HG02973 (cell line): ENCODE data around the gene MMD2.

Source experiments
- ATAC-seq: cut with Tn5 transposase; IDR thresholded peaks from one replicate; pipeline ENCODE4 v1.9.1; 2021; ENCODE audit warnings: moderate library complexity; ENCODE audit not compliant: unreplicated experiment

The MMD2 gene

DNA sequence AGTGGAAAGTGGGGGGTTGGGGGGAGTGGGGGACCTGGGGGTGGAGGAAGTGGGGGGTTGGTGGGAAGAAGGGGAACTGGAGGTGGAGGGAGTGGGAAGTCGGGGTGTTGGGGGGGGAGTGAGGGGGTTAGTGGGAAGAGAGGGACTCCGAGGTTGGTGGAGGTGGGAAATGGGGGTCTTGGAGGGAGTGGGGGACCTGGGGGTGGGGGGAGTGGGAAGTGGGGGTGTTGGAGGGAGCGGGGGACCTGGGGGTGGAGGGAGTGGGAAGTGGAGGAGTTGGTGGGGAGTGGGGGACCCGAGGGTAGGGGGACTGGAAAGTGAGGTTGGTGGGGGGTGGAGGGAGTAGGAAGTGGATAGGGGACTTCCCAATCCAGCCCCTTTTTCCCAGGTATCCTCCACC is 906 bp upstream of the MMD2 start:
- ATAC-seq, result no peak

GRCh38 chr7:4959306-4959705 is 319 bp upstream of the MMD2 start:
- ATAC-seq, result no peak

GRCh38 chr7:4957847-4958476 is 1.0 kb downstream of the MMD2 start:
- ATAC-seq, result no peak

- ATAC-seq, result no peak
Observed at GRCh38 chr7:4951903-4952636, 6.9 kb downstream of the MMD2 start.

DNA sequence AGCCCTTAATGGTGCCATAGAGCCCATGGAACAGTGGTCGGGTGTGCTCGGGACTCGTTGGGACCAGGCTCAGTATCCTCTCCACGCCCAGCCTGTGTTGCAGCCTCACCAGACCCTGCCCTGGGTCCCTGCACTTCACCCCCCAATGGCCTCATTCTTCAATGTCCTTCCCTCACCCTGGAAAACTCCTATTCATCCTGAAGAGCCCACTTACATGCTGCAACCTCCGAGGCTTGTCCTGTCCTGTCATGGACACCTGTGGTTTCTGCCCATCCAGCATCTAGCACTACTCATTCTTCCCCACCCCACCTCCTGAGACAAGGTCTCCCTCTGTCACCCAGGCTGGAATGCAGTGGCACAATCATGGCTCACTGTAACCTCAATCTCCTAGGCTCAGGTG is 7.7 kb downstream of the MMD2 start:
- no peak for ATAC-seq

GRCh38 chr7:4948402-4948801 is 10.6 kb downstream of the MMD2 start:
- ATAC-seq, result no peak

- no peak for ATAC-seq
Observed at GRCh38 chr7:4945949-4946348, 13.0 kb downstream of the MMD2 start.

GRCh38 chr7:4944939-4945338 is 14.0 kb downstream of the MMD2 start:
- ATAC-seq, result no peak

DNA sequence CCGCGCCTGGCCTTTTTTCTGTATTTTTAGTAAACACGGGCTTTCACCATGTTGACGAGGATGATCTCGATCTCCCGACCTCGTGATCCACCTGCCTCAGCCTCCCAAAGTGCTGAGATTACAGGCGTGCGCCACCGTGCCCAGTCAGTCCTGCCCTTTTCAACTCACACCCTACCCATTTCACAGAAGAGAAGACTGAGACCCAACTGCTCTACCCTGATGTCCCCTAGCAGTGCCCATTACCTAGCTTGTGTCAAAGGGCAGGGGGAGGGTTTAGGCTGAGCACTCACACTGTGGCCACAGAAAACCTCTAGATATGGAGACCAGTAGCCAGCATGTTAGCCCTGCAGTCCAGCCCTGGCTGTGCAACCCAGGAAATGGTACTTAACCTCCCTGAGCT is 15.7 kb downstream of the MMD2 start:
- no peak for ATAC-seq

GRCh38 chr7:4939971-4940728 is 18.8 kb downstream of the MMD2 start:
- no peak for ATAC-seq

- ATAC-seq, result no peak
Observed at GRCh38 chr7:4937411-4937810, 21.6 kb downstream of the MMD2 start.

GRCh38 chr7:4934419-4935025 is 24.5 kb downstream of the MMD2 start:
- ATAC-seq, result no peak

DNA sequence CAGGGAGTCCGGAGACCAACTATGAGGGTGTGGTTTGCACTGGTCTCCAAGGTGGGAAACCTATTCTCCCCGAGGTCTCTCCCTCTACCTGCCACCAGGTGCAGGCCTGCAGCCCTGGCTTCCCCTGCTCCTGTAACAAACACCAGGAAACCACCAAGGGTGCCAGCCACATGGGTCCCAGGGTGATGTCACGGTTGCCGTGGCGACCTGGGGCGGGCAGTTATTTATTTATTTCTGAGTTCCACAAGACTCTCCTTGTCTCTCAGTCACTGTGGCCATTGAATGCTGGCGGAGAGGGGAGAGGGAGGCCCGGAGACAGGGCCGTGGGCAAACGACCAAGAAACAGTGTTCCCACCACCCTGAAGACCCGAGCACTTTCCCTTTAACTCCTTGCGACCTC is 27.0 kb downstream of the MMD2 start:
- no peak for ATAC-seq

GRCh38 chr7:4929005-4929404 is 30.0 kb downstream of the MMD2 start:
- ATAC-seq, result no peak

DNA sequence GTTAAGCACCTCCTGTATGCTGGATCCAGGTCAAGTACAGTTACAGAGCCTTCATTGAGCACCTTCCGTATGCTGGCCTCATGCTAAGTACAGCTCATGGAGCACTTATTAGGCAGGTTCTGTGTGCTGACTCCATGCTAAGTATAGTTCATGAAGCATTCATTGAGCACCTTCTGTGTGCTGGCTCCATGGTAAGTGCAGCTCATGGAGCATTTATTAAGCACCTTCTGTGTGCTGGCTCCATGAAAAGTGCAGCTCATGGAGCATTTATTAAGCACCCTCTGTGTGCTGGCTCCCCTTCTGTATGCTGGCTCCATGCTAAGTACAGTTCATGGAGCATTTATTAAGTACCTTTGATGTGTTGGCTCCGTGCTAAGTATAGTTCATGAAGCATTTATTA is 30.5 kb downstream of the MMD2 start:
- no peak for ATAC-seq

DNA sequence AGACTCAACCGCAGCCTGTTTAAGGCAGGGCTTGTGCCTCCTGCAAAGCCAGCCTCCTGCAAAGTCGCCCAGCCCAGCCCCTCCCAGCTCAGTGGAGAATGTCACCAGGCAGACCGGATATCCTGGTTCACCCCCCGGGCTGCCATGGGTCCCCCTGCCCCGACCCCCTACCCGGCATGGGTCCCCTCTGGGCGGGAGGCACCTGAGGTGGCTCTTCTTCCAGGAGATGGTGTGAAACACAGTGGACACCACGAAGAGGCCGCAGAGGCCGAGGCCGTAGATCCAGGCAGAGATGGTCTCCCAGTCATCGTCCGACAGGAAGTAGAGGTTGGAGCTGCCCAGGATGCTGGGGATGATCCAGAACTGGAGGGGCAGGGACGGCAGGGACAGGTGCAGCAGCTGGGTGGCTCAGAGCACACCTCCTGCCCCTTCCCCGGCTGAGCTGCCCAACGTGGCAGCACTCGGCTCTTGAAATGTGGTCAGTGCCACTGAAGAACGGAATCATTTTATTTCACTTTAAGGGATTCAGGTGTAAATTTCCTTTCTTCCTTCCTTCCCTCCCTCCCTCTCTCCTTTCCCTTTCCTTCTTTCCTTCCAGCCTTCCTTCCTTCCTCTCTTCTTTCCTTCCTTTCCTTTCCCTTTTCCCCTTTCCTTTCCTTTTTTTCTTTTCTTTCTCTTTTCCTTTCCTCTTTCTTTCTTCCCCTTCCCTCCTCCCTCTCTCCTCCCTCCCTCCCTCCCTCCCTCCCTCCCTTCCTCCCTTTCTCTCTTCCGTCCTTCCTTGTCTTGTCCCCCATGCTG is 38.8 kb downstream of the MMD2 start:
- no peak for ATAC-seq

DNA sequence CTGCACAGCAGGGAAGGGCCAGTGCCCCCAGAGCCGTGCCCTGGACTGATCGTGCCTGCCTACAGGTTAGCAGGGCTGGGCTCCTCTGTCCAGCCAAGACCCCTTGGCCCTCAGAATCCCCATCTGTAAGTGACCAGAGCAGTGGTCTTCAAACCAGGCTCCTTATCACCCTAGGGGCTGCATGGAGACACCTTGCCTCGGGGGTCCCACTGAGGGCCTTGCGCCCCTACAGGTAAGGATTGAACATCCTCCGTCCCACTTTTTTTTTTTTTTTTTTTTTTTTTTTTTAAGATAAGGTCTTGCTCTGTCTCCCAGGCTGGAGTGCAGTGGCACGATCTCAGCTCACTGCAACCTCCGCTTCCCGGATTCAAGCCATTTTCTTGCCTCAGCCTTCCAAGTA is 42.9 kb downstream of the MMD2 start:
- no peak for ATAC-seq

GRCh38 chr7:4911111-4911828 is 47.7 kb downstream of the MMD2 start:
- ATAC-seq, result no peak

DNA sequence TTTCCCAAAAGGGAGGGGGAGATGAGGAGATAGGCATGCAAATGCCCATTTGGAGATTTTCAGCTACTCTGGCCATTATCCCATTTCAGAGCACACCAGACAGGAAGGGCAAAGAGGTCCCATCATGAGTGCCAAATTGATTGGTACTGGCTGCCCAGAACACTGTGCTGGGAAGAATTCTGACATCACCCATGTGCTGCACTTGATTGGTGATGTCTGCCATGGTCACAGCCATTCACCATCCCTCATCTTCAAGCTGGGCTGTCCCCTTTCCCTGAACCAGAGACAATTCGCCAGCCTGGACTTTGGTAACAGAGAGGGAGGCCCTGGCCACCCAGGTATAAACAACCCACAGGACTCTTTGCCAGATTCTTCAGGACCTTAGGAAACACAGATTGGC is 52.3 kb downstream of the MMD2 start:
- ATAC-seq, result no peak

DNA sequence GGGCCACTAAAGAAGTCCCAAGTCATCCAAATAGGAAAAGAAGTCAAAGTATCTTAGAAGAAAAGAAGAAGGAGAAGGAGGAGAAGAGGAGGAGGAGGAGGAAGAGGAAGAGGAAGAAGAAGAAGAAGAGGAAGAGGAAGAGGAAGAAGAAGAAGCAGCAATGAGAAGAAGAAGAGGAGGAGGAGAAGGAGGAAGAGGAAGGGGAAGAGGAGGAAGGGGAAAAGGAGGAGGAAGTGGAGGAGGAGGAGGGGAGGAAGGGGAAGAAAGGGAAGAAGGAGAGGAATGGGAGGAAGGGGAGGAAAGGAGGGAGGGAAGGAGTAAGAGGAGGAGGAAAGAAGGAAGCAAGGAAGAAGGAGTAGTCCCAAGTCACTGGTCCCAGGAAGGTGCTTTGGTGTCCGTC is 53.8 kb downstream of the MMD2 start:
- ATAC-seq, result no peak
